Peyer's patch (tissue), 4 donors: ENCODE data around the gene ZNF581. TPM values are rescaled to one million over a fixed set of nuclear protein-coding genes. Genes with fewer than 3 reads are reported as not detected.
A peak's percentile ranks its signal among the peaks of the same experiment; 100 is the strongest.

Experiments used
- DNase-seq, 3 donors: peaks; one replicate each; pipeline ENCODE4 v3.0.0-alpha.2; 2017 to 2019
- H3K27ac ChIP-seq, 4 donors: fragments of 200-600 bp; sonication (generic); one replicate each; pipeline ENCODE4 v1.5.1; 2016 to 2019
- H3K27me3 ChIP-seq, 2 donors: fragments of 200-600 bp; sonication (generic); one replicate each; pipeline ENCODE4 v1.5.1; 2019
- H3K36me3 ChIP-seq, 3 donors: fragments of 200-600 bp; sonication (generic); one replicate each; pipeline ENCODE4 v1.5.1; 2016 to 2019
- H3K4me1 ChIP-seq, 4 donors: fragments of 200-600 bp; sonication (generic); one replicate each; pipeline ENCODE4 v1.5.1; 2016 to 2019
- H3K4me3 ChIP-seq, 4 donors: fragments of 200-600 bp; sonication (generic); 1 replicate in 3 of 4; 2 replicates in 1 of 4; pipeline ENCODE4 v1.5.1; 2016 to 2019; ENCODE audit warnings: mild to moderate bottlenecking in 1 of 4
- H3K9me3 ChIP-seq, 4 donors: fragments of 200-600 bp; sonication (generic); one replicate each; pipeline ENCODE4 v1.5.1; 2016 to 2019; ENCODE audit warnings: mild to moderate bottlenecking in 1 of 4
- CTCF ChIP-seq, 6 experiments: fragments of 450-650 bp in 4 of 6; fragments of 200-600 bp in 2 of 6; sonication (generic) in 1 of 6; IDR thresholded peaks; one replicate each; pipeline ENCODE4 v1.5.1; 2017 to 2019; ENCODE audit warnings: antibody characterized with exemption in 6 of 6, mild to moderate bottlenecking in 3 of 6, moderate library complexity in 1 of 6
- POLR2A ChIP-seq, 2 donors: fragments of 450-650 bp; IDR thresholded peaks; one replicate each; pipeline ENCODE4 v1.5.1; 2017; ENCODE audit warnings: antibody characterized with exemption in 2 of 2, mild to moderate bottlenecking in 2 of 2, moderate library complexity in 2 of 2
- total RNA-seq, 4 donors: library from RNA; depleted of rRNA; stranded (reverse); fragments of >200 nt; gene quantifications; one replicate each; pipeline ENCODE4 v1.1.0, GENCODE V29; 2016

The ZNF581 gene
- total RNA-seq: 10 to 100 TPM in 3 of 4 donors, 1 to 10 TPM in 1; 7.7 to 28.9 (median 14.1) TPM

GRCh38 chr19:55643003-55643886 lies at the start of gene ZNF581:
Gene ZNF581 (plus strand): TSS chr19:55643649. CDS start chr19:55644572, 923 bp downstream.
- Histone ChIP-seq H3K9me3 (no peaks in the 10 kb centered on the region), H3K27me3 (no peaks in the 10 kb centered on the region), H3K36me3 (peaks cover 0 to 13% (median 0%) of the 10 kb centered on the region in 3 donors), H3K4me3 (peak within 1 kb of the TSS; percentile 85 to 92 (median 88)), H3K4me1 (peaks cover 3 to 58% (median 20%) of the 10 kb centered on the region in 4 donors), H3K27ac (peak within 1 kb of the TSS; percentile 84 to 97 (median 88))
- TF ChIP-seq POLR2A (IDR thresholded peaks at IDR 0.05) (peak in 1 of 2 donors; percentile 10), CTCF (IDR thresholded peaks at IDR 0.05) (no peak)
- DNase-seq: peak; percentile 77 to 90 (median 83)

DNA sequence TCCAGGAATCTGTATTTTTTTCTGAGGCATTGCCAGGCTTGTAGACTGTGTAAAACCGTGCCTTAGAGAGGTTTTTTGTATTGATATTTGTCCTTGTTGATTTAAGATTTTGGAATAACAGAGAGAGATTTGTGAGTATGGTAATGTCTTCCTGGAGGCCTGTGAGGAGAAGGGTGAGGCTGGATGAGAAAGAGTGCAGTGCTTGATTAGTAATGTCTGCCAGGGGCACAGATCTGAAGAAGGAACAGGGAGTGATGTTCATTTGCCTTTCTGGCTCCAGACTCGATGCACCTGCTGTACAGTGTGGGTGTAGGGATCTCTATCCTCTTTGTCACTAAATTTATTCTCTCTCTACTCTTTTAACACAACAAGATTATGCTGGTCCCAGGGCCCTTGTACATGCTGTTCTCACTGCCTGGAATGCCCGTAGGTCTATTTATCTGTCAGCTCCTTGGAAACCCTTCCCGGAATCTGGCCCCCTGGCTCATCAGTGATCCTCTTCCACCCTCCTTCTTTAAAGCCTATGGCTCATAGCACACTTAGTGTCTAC lies 48.4 kb upstream of the ZNF581 start:
- Histone ChIP-seq H3K4me3 (no peak overlapping the region), H3K4me1 (no peaks in the 10 kb centered on the region), H3K36me3 (peaks cover 0 to 39% (median 0%) of the 10 kb centered on the region in 3 donors), H3K9me3 (no peaks in the 10 kb centered on the region), H3K27me3 (no peaks in the 10 kb centered on the region), H3K27ac (no peak overlapping the region)
- TF ChIP-seq CTCF (IDR thresholded peaks at IDR 0.05) (no peak), POLR2A (IDR thresholded peaks at IDR 0.05) (no peak)
- DNase-seq: no peak

GRCh38 chr19:55596304-55596703 lies 47.1 kb upstream of the ZNF581 start:
- DNase-seq: no peak
- Histone ChIP-seq H3K36me3 (peaks cover 0 to 39% (median 0%) of the 10 kb centered on the region in 3 donors), H3K4me1 (peaks cover 0 to 7% (median 5%) of the 10 kb centered on the region in 4 donors), H3K9me3 (no peaks in the 10 kb centered on the region), H3K4me3 (no peak overlapping the region), H3K27ac (no peak overlapping the region), H3K27me3 (no peaks in the 10 kb centered on the region)
- no peak for TF ChIP-seq CTCF (IDR thresholded peaks at IDR 0.05)
- TF ChIP-seq POLR2A (IDR thresholded peaks at IDR 0.05): no peak

DNA sequence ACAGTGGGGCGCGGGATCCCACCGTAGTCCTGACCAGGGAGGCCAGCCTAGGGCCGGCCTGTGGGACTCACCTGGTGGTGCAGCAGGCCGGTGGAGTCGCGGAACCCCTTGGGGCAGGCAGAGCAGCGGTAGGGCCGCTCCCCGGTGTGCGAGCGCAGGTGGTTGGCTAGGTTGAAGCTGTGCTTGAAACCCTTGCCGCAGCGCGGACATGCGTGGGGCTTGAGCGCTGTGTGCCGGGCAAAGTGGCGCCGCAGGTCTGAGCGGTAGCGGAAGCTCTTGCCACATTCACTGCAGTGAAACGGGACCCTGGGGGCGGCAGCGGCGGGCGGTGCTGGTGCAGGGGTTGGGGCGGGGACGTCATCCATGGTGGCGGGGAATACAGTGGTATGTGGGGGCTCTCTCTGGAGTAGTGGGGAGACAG lies 45.9 kb upstream of the ZNF581 start:
- Histone ChIP-seq H3K4me1 (peaks cover 0 to 14% (median 5%) of the 10 kb centered on the region in 4 donors), H3K27me3 (no peaks in the 10 kb centered on the region), H3K9me3 (no peaks in the 10 kb centered on the region), H3K36me3 (peaks cover 0 to 32% (median 0%) of the 10 kb centered on the region in 3 donors), H3K4me3 (no peak overlapping the region), H3K27ac (no peak overlapping the region)
- no peak for DNase-seq
- TF ChIP-seq POLR2A (IDR thresholded peaks at IDR 0.05) (no peak), CTCF (IDR thresholded peaks at IDR 0.05) (no peak)

DNA sequence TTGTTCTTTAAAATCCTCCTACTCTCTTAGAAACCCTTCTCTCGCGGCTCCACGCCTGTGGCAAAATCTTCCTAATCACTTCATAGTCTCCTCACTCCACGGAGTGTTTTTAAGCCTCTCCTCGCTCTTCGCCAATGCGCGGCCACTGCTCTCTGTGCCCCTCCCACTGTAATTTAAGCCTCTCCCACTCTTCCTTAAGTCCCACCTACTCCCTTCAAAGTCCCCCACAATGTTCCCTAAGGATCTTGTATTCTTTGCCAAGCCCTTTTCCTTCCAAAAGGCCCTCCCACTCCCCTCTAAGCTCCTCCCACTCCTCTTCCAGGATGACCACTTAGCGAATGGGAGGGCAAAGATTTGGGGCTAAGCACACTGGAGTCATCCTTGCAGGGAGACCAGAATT lies 45.4 kb upstream of the ZNF581 start:
- H3K4me3 ChIP-seq: no peak overlapping the region
- H3K36me3 ChIP-seq: peaks cover 0 to 29% (median 0%) of the 10 kb centered on the region in 3 donors
- H3K27me3 ChIP-seq: no peaks in the 10 kb centered on the region
- H3K27ac ChIP-seq: no peak overlapping the region
- peaks cover 0 to 14% (median 5%) of the 10 kb centered on the region in 4 donors for H3K4me1 ChIP-seq
- no peaks in the 10 kb centered on the region for H3K9me3 ChIP-seq
- peak in 1 of 3 donors; percentile 30 for DNase-seq
- TF ChIP-seq CTCF (IDR thresholded peaks at IDR 0.05) (no peak), POLR2A (IDR thresholded peaks at IDR 0.05) (no peak)
